ENCODE data around the gene DCTN4.
A peak's percentile ranks its signal among the peaks of the same experiment; 100 is the strongest.

DCTN4 gene

GRCh38 chr5:150700594-150701377 lies 58.0 kb downstream of the DCTN4 start, which contains the start of gene RBM22:
RBM22 (minus strand) TSS chr5:150701062; CDS start chr5:150700985, 77 bp downstream.
- Histone ChIP-seq H3K27ac (ENCODE audit: low read length) (peak within 1 kb of the TSS; percentile 96), H3K4me3 (ENCODE audit: low read depth in 1 of 2, low read length in 2 of 2) (peak within 1 kb of the TSS; percentile 73 to 85), H2AFZ (ENCODE audit: low read depth, low read length) (peak within 1 kb of the TSS; percentile 99), H3K9ac (ENCODE audit: low read depth, low read length) (peak within 1 kb of the TSS; percentile 93), H3K4me2 (ENCODE audit: insufficient read depth, low read length) (peak within 1 kb of the TSS; percentile 90), H4K20me1 (ENCODE audit: insufficient read depth, low read length) (peaks cover 6% of the 10 kb centered on the region; the same call in 1 of the 2 replicates), H3K9me3 (ENCODE audit: insufficient read depth, low read length, severe bottlenecking) (no peaks in the 10 kb centered on the region), H3K79me2 (ENCODE audit: insufficient read depth, low read length) (peaks cover 28% of the 10 kb centered on the region), H3K4me1 (ENCODE audit: insufficient read depth, low read length) (peaks cover 26% of the 10 kb centered on the region), H3K27me3 (ENCODE audit: insufficient read depth, low read length, poor library complexity) (no peaks in the 10 kb centered on the region), H3K36me3 (ENCODE audit: insufficient read depth, low read length) (peaks cover 38% of the 10 kb centered on the region)
- TF ChIP-seq EZH2 (IDR thresholded peaks at IDR 0.05; ENCODE audit: borderline replicate concordance, low read depth, low read length, severe bottlenecking), result no peak
- peak; percentile 73 for TF ChIP-seq CTCF (IDR thresholded peaks at IDR 0.05; ENCODE audit: borderline replicate concordance, extremely low read depth, low read length, poor library complexity, severe bottlenecking)
- ATAC-seq (ENCODE audit: insufficient read depth, low read depth) (peak; percentile 97), DNase-seq (peak; percentile 92)

GRCh38 chr5:150700246-150700593 lies 58.6 kb downstream of the DCTN4 start:
- DNase-seq (no peak), ATAC-seq (ENCODE audit: insufficient read depth, low read depth) (no peak)
- peaks cover 6% of the 10 kb centered on the region; the same call in 1 of the 2 replicates for H4K20me1 ChIP-seq (ENCODE audit: insufficient read depth, low read length)
- peak overlapping the region; percentile 93 for H3K9ac ChIP-seq (ENCODE audit: low read depth, low read length)
- peaks cover 43% of the 10 kb centered on the region for H3K36me3 ChIP-seq (ENCODE audit: insufficient read depth, low read length)
- no peaks in the 10 kb centered on the region for H3K27me3 ChIP-seq (ENCODE audit: insufficient read depth, low read length, poor library complexity)
- H2AFZ ChIP-seq (ENCODE audit: low read depth, low read length), result peak overlapping the region; percentile 99
- no peaks in the 10 kb centered on the region for H3K9me3 ChIP-seq (ENCODE audit: insufficient read depth, low read length, severe bottlenecking)
- peaks cover 26% of the 10 kb centered on the region for H3K4me1 ChIP-seq (ENCODE audit: insufficient read depth, low read length)
- peaks cover 28% of the 10 kb centered on the region for H3K79me2 ChIP-seq (ENCODE audit: insufficient read depth, low read length)
- peak overlapping the region; percentile 90 for H3K4me2 ChIP-seq (ENCODE audit: insufficient read depth, low read length)
- H3K27ac ChIP-seq (ENCODE audit: low read length), result peak overlapping the region; percentile 96
- TF ChIP-seq EZH2 (IDR thresholded peaks at IDR 0.05; ENCODE audit: borderline replicate concordance, low read depth, low read length, severe bottlenecking) (no peak), CTCF (IDR thresholded peaks at IDR 0.05; ENCODE audit: borderline replicate concordance, extremely low read depth, low read length, poor library complexity, severe bottlenecking) (no peak)
- peak overlapping the region; percentile 73 to 85 for H3K4me3 ChIP-seq (ENCODE audit: low read depth in 1 of 2, low read length in 2 of 2)

GRCh38 chr5:150694612-150695011 lies 64.2 kb downstream of the DCTN4 start:
- TF ChIP-seq CTCF (IDR thresholded peaks at IDR 0.05; ENCODE audit: borderline replicate concordance, extremely low read depth, low read length, poor library complexity, severe bottlenecking), result no peak
- TF ChIP-seq EZH2 (IDR thresholded peaks at IDR 0.05; ENCODE audit: borderline replicate concordance, low read depth, low read length, severe bottlenecking), result no peak
- H3K79me2 ChIP-seq (ENCODE audit: insufficient read depth, low read length), result peaks cover 16% of the 10 kb centered on the region
- H3K36me3 ChIP-seq (ENCODE audit: insufficient read depth, low read length), result peaks cover 91% of the 10 kb centered on the region
- H3K9me3 ChIP-seq (ENCODE audit: insufficient read depth, low read length, severe bottlenecking), result no peaks in the 10 kb centered on the region
- peaks cover 5% of the 10 kb centered on the region; the same call in 1 of the 2 replicates for H4K20me1 ChIP-seq (ENCODE audit: insufficient read depth, low read length)
- ATAC-seq (ENCODE audit: insufficient read depth, low read depth) (no peak), DNase-seq (no peak)
- H3K4me1 ChIP-seq (ENCODE audit: insufficient read depth, low read length), result peaks cover 7% of the 10 kb centered on the region
- no peak overlapping the region for H3K4me2 ChIP-seq (ENCODE audit: insufficient read depth, low read length)
- no peak overlapping the region for H2AFZ ChIP-seq (ENCODE audit: low read depth, low read length)
- no peak overlapping the region for H3K4me3 ChIP-seq (ENCODE audit: low read depth in 1 of 2, low read length in 2 of 2)
- H3K27ac ChIP-seq (ENCODE audit: low read length), result no peak overlapping the region
- H3K9ac ChIP-seq (ENCODE audit: low read depth, low read length), result no peak overlapping the region
- H3K27me3 ChIP-seq (ENCODE audit: insufficient read depth, low read length, poor library complexity), result no peaks in the 10 kb centered on the region

Data from DND-41 (cell line).